Stimulated activated CD4-positive, alpha-beta T cell treated with anti-CD3 and anti-CD28 coated beads, Interleukin-15, amount 100 ng/mL, for 24 hours (primary cell): ENCODE results near the gene THSD8.
A peak's percentile ranks its signal among the peaks of the same experiment; 100 is the strongest.
"Not testable (repeated sequence)": the region's sequence is repeated elsewhere in the genome, so short reads cannot be mapped to it uniquely, and the experiment has no call there.

ENCODE experiments used
- DNase-seq: peaks from one replicate; pipeline ENCODE4 v3.0.0-alpha.2; 2020

THSD8 gene

GRCh38 chr19:12833418-12833737 is 31.5 kb downstream of the THSD8 start:
- no peak for DNase-seq

- DNase-seq: peak; percentile 64
Measured at GRCh38 chr19:12833738-12834565, 32.1 kb downstream of the THSD8 start.

- peak; percentile 24 for DNase-seq
Measured at GRCh38 chr19:12834566-12834943, 32.7 kb downstream of the THSD8 start, which contains the start of gene RTBDN. Gene RTBDN (minus strand): TSS chr19:12834579. CDS start chr19:12829979, 4,600 bp downstream.

DNA sequence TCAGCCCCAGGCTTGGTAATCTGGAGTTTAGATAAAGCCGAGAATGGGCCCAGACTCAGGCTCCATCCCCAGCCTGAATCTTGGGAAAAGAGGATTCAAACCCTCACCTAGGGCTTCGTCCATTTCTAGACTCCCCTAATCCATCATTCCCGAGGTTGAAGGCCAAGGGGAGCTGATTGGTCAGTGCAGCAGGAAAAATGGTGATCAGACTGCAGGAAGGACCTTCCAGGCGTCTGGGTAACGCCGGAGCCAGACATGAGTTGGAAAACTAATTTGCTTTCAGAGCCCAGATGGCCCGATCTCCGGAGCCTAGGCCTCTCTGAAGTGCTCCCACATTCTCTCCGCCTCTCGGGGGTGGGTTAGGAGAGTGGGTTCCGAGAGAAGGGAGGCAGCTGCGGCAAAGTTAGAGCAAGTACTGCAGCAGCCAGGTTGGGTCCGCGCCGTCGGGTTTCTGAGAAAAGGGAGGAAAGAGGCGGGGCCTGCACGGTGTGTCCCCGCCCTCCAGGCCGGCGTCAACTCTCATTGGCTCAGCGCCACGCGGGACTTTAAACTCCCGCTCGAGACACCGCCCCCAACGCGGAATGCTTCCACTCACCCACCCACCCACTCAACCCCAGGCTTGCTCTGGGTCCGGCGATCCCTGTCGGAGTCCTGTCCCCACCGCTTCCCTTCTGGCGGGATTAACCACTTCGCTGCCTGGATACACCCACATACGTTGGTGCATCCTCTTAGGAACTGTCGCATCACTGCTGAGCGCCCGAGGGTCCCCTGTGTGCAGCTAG is 33.3 kb downstream of the THSD8 start:
- peak; percentile 53 for DNase-seq

DNA sequence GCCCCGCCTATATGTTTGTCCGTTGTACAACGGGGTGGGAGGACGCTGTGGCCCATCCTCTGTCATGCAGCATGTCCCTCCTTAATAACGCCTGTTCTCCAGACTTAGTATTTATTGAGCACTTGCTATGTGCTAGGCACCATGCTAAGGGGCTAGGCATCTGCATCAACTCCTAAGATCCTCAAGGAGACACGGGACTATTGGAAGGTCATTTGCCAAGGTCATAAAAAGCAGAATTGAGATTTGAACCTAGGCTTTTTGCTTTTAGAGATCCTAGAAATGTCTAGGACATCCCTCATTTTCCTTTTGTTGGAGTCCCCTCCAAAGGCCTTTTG is 34.6 kb downstream of the THSD8 start:
- DNase-seq: no peak

GRCh38 chr19:12837225-12837624 is 35.4 kb downstream of the THSD8 start:
- DNase-seq: no peak

GRCh38 chr19:12838182-12838885 is 36.5 kb downstream of the THSD8 start, which contains the start of gene MAST1:
Gene MAST1 (plus strand): TSS chr19:12838515. CDS start chr19:12838573, 58 bp downstream.
- peak; percentile 69 for DNase-seq

DNA sequence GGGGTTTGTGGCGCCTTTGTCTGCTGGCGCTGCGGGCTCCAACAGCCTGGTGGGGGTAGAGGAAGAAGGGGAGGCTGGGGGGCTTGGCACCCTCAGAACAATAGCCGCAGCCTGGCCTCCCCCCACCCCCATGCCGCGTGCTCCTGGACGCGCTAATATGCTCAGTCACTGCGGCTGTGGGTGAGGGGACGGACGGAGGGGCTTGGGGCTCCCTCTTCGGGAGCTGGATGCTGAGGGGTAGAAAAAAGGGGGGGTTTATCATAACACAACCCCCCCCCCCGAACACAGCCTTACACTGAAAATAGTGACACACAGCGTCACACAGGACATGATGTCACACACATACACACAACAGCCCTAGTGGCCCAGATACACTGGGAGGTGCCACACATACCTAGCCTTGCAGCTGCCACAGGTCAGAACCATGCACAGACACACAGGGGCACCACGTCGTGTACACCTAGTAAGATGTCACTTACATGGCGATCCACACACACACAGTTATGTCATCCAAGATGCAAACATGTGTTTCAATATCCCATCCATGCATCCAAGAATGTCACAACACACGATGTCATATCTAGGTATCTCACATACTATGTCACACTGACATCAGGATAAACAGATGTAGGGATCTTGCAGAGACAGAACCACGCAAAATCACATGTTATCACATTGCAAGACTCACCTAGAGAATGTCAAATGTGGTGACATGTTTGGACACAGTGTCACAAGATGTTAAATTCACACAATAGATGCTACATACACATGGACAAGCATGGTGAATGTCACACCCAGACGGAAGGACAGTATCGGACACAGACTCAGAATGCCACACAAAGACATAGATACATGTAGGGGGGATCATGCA is 37.3 kb downstream of the THSD8 start:
- DNase-seq: peak; percentile 34

DNA sequence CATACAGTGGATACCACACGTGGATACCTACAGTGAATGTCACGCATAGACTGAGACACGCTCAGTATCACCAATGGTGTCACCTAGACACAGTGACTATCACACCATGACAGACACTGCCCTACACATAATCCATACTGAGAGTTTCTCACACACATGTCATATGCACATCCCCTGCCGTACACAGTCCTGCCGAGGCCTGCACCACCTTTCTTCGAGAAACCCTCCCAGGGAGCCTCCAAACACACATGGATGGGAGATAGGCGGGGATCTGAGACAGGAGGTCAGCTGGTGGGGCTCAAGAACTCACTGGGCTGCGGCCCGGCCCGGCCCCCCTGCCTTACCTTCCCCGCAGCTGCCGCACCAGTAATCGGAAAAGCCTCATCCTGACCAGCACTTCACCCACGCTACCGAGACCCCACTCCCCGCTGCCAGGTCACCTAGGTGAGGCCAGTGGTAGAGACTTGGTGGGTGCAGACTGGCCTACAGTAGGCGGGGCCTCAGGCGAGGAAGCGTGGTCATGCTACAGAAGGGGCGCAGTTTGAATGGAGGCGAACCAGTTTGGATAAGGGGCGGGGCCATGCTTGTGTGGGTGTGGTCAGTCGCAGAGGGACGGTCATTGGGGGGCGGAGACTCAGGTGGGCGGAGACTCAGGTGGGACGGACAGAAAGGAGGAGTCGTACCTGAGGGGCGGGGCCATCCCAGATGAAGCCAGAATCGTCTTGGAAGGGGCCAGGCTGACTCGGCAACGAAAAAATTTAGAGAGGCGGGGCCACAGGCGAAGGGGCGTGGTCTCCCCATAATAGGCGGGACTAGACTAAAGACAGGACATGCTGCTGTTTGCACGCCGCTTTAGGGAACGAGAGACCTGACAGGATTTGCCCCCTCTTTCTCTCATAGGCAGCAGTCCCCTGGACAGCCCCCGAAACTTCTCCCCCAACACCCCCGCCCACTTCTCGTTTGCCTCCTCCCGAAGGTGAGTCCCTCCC is 38.5 kb downstream of the THSD8 start:
- peak; percentile 73 for DNase-seq

- DNase-seq: peak; percentile 55
Measured at GRCh38 chr19:12841094-12841493, 39.2 kb downstream of the THSD8 start.

- no peak for DNase-seq
Measured at GRCh38 chr19:12842511-12842910, 40.6 kb downstream of the THSD8 start.

GRCh38 chr19:12843328-12843727 is 41.5 kb downstream of the THSD8 start:
- DNase-seq: no peak

- DNase-seq: no peak
Measured at GRCh38 chr19:12843999-12844732, 42.3 kb downstream of the THSD8 start.

DNA sequence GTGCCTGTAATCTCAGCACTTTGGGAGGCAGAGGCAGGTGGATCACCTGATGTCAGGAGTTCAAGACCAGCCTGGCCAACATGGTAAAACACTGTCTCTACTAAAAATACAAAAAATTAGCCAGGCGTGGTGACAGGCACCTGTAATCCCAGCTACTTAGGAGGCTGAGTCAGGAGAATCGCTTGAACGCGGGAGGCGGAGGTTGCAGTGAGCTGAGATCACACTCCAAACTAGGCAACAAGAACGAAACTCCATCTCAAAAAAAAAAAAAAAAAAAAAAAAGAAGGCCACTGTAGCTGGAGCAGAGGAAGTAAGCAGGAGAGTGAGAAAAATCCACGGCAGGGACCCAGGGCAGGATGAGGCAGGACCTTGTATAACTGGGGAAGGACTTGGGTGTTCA is 44.7 kb downstream of the THSD8 start:
- DNase-seq: not testable (repeated sequence)

GRCh38 chr19:12847159-12848139 is 45.6 kb downstream of the THSD8 start:
- DNase-seq: peak; percentile 91
